HCT116 (cell line): ENCODE results near the gene ITPR1. TPM values are rescaled to one million over a fixed set of nuclear protein-coding genes. Genes with fewer than 3 reads are reported as not detected.

Experiments
- ATAC-seq: fragments of 200-7000 bp; cut with Tn5 transposase; 2 replicates; pipeline ENCODE4 v1.9.1; 2020; ENCODE audit warnings: mild to moderate bottlenecking, moderate library complexity
- BruUV-seq: library from RNA; stranded (reverse); fragments of 400-500 nt; replicated peaks from 2 replicates; lab custom pipeline; 2021; lab: Mats Ljungman, UMichigan
- CTCF ChIA-PET: fragments of 300-600 bp; sonication (Branson Sonifier 250); formaldehyde crosslinking; loops from one replicate; lab custom pipeline; 2021; ENCODE audit warnings: antibody characterized with exemption; lab: Charles Lee
- POLR2A ChIA-PET: fragments of 300-600, 350-600 bp; sonication (Branson Sonifier 250); formaldehyde crosslinking; loops from one replicate; lab custom pipeline; 2021; ENCODE audit warnings: antibody characterized with exemption; lab: Charles Lee
- RAD21 ChIA-PET, 2 experiments: fragments of 300-600 bp; sonication (Branson Sonifier 250); formaldehyde crosslinking; loops; one replicate each; lab custom pipeline; 2023; ENCODE audit warnings: low total read pairs in 2 of 2; ENCODE audit not compliant: uncharacterized antibody in 2 of 2, unreplicated experiment in 2 of 2, low non-redundant PET in 1 of 2; lab: Charles Lee
- DNase-seq: peaks from one replicate; pipeline ENCODE4 v3.0.0-alpha.2; 2010; ENCODE audit warnings: low read depth, low spot score
- H2AFZ ChIP-seq: fragments of 200-600 bp; shearing (Covaris generic), sonication (generic); 2 replicates; pipeline ENCODE4 v1.6.1; 2017; ENCODE audit warnings: low read depth, mixed run types, mixed read lengths, antibody characterized with exemption, low read length; ENCODE audit not compliant: poor library complexity, severe bottlenecking
- H3K27ac ChIP-seq: 2 replicates; pipeline ENCODE4 v1.5.1; 2012; ENCODE audit warnings: low read depth, low read length
- H3K27me3 ChIP-seq: fragments of 200-600 bp; sonication (generic); 2 replicates; pipeline ENCODE4 v1.6.1; 2016; ENCODE audit warnings: mixed run types, low read length, mixed read lengths; ENCODE audit not compliant: insufficient read depth
- H3K36me3 ChIP-seq, 2 experiments: fragments of 200-500 bp in 1 of 2; fragments of 200-600 bp in 1 of 2; sonication (Bioruptor generic) in 1 of 2; sonication (generic) in 1 of 2; 2 replicates each; pipeline versions ENCODE4 v1.5.1 to v1.6.1; 2014 to 2016; ENCODE audit warnings: low read length in 2 of 2, inconsistent platforms in 1 of 2, mixed read lengths in 1 of 2, mixed run types in 1 of 2; ENCODE audit not compliant: insufficient read depth in 2 of 2, control insufficient read depth in 1 of 2
- H3K4me1 ChIP-seq, 2 experiments: fragments of 200-600 bp in 1 of 2; sonication (generic) in 1 of 2; 2 replicates each; pipeline versions ENCODE4 v1.5.1 to v1.6.1; 2012 to 2017; ENCODE audit warnings: low read length in 2 of 2, inconsistent platforms in 1 of 2, mild to moderate bottlenecking in 1 of 2, mixed read lengths in 1 of 2, mixed run types in 1 of 2, moderate library complexity in 1 of 2; ENCODE audit not compliant: insufficient read depth in 2 of 2, control insufficient read depth in 1 of 2
- H3K4me2 ChIP-seq: fragments of 200-600 bp; sonication (generic); 2 replicates; pipeline ENCODE4 v1.6.1; 2017; ENCODE audit warnings: mixed run types, low read length, mixed read lengths
- H3K4me3 ChIP-seq, 2 experiments: fragments of 200-600 bp in 1 of 2; sonication (generic) in 1 of 2; replicated peaks in 1 of 2; 2 replicates each; pipeline ENCODE4 v1.5.1; 2011 to 2016; ENCODE audit warnings: low read length in 2 of 2, control low read depth in 1 of 2, low read depth in 1 of 2, mild to moderate bottlenecking in 1 of 2, mixed read lengths in 1 of 2, mixed run types in 1 of 2
- H3K79me2 ChIP-seq: fragments of 200-600 bp; sonication (generic); 2 replicates; pipeline ENCODE4 v1.6.1; 2017; ENCODE audit warnings: mild to moderate bottlenecking, mixed run types, low read length, moderate library complexity, mixed read lengths; ENCODE audit not compliant: insufficient read depth
- H3K9ac ChIP-seq: fragments of 200-600 bp; sonication (generic); 2 replicates; pipeline ENCODE4 v1.6.1; 2016; ENCODE audit warnings: low read length, mixed read lengths
- H3K9me2 ChIP-seq: fragments of 200-600 bp; sonication (generic), shearing (Covaris generic); 2 replicates; pipeline ENCODE4 v1.6.1; 2017; ENCODE audit warnings: mixed run types, mild to moderate bottlenecking, moderate library complexity; ENCODE audit not compliant: insufficient read depth
- H3K9me3 ChIP-seq, 2 experiments: fragments of 200-500 bp in 1 of 2; fragments of 200-600 bp in 1 of 2; sonication (Bioruptor generic) in 1 of 2; sonication (generic) in 1 of 2; 2 replicates each; pipeline ENCODE4 v1.6.1; 2014 to 2017; ENCODE audit warnings: low read length in 2 of 2, mixed read lengths in 2 of 2, inconsistent platforms in 1 of 2, low read depth in 1 of 2, mild to moderate bottlenecking in 1 of 2, mixed run types in 1 of 2, moderate library complexity in 1 of 2; ENCODE audit not compliant: control insufficient read depth in 1 of 2, insufficient read depth in 1 of 2
- H4K20me1 ChIP-seq: fragments of 200-600 bp; sonication (generic), shearing (Covaris generic); 2 replicates; pipeline ENCODE4 v1.6.1; 2017; ENCODE audit warnings: mixed run types, mild to moderate bottlenecking, moderate library complexity; ENCODE audit not compliant: insufficient read depth
- CBX3 ChIP-seq: IDR thresholded peaks from 2 replicates; pipeline ENCODE4 v1.6.1; 2012; ENCODE audit warnings: low read depth
- EGR1 ChIP-seq: IDR thresholded peaks from 2 replicates; pipeline ENCODE4 v1.6.1; 2012; ENCODE audit warnings: low read depth
- EZH2 ChIP-seq: fragments of 200-600 bp; sonication (generic); IDR thresholded peaks from 2 replicates; pipeline ENCODE4 v1.6.1; 2017; ENCODE audit warnings: antibody characterized with exemption, mixed run types
- EZH2phosphoT487 ChIP-seq: fragments of 200-600 bp; IDR thresholded peaks from 2 replicates; pipeline ENCODE4 v1.6.1; 2018; ENCODE audit warnings: antibody characterized with exemption, borderline replicate concordance
- FOSL1 ChIP-seq: IDR thresholded peaks from 2 replicates; pipeline ENCODE4 v1.6.1; 2012; ENCODE audit warnings: low read depth
- SRF ChIP-seq: IDR thresholded peaks from 2 replicates; pipeline ENCODE4 v1.6.1; 2012; ENCODE audit warnings: low read depth
- TCF7L2 ChIP-seq: IDR thresholded peaks from 2 replicates; pipeline ENCODE4 v1.7.0; 2011; ENCODE audit warnings: borderline replicate concordance, inconsistent platforms; ENCODE audit not compliant: insufficient read depth, insufficient read length; ENCODE audit errors: extremely low read depth
- YY1 ChIP-seq: IDR thresholded peaks from 2 replicates; pipeline ENCODE4 v1.6.1; 2011; ENCODE audit warnings: low read length, low read depth, moderate library complexity, mild to moderate bottlenecking; ENCODE audit not compliant: insufficient replicate concordance; ENCODE audit errors: extremely low read depth
- ZFX ChIP-seq: fragments of 450-650 bp; IDR thresholded peaks from 2 replicates; pipeline ENCODE4 v1.6.1; 2017
- intact Hi-C: fragments of 100-400 bp; cut with micrococcal nuclease; formaldehyde crosslinking; loops from 2 replicates; pipeline ENCODE4 v1.10.0; 2022
- total RNA-seq: library from RNA; stranded (reverse); gene quantifications from one replicate; pipeline ENCODE4 v1.2.1, GENCODE V29; 2021; ENCODE audit not compliant: unreplicated experiment
- TF ChIP-seq, protein P1 (sequence below): IDR thresholded peaks from 2 replicates; pipeline ENCODE4 v1.6.1; 2012; ENCODE audit warnings: low read depth
- TF ChIP-seq, protein P2 (sequence below), 3 experiments: fragments of 200-600 bp in 1 of 3; sonication (generic) in 1 of 3; IDR thresholded peaks in 2 of 3; conservative IDR thresholded peaks in 1 of 3; 2 replicates each; pipeline ENCODE4 v1.5.1; 2012 to 2017; ENCODE audit warnings: low read depth in 2 of 3, low read length in 2 of 3, antibody characterized with exemption in 1 of 3, borderline replicate concordance in 1 of 3, control low read depth in 1 of 3, mild to moderate bottlenecking in 1 of 3, mixed read lengths in 1 of 3, mixed run types in 1 of 3, moderate library complexity in 1 of 3; ENCODE audit not compliant: insufficient read depth in 1 of 3

ITPR1 gene
- total RNA-seq, 1 experiment from 2014 or later = 9.2 TPM

DNA sequence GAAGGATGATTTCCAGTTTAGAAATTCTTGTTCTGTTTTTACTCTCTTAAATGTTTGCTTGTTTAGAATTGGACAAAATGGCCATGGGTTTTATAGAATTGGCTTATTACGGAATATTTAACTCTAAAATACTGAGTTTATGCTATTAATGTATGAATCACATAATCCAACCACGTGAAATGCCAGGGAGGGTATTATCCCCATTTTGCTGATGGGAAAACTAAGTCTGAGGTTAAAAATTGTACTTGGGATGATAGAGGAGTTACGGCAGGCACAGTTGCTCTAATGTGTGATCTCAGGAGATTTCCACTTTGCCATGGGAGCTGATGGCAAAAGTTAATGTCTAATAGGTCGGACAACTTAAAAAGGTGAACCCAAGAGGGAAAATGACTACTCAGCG lies 194.4 kb downstream of the ITPR1 start (continued):
- TF ChIP-seq, protein P1, sequence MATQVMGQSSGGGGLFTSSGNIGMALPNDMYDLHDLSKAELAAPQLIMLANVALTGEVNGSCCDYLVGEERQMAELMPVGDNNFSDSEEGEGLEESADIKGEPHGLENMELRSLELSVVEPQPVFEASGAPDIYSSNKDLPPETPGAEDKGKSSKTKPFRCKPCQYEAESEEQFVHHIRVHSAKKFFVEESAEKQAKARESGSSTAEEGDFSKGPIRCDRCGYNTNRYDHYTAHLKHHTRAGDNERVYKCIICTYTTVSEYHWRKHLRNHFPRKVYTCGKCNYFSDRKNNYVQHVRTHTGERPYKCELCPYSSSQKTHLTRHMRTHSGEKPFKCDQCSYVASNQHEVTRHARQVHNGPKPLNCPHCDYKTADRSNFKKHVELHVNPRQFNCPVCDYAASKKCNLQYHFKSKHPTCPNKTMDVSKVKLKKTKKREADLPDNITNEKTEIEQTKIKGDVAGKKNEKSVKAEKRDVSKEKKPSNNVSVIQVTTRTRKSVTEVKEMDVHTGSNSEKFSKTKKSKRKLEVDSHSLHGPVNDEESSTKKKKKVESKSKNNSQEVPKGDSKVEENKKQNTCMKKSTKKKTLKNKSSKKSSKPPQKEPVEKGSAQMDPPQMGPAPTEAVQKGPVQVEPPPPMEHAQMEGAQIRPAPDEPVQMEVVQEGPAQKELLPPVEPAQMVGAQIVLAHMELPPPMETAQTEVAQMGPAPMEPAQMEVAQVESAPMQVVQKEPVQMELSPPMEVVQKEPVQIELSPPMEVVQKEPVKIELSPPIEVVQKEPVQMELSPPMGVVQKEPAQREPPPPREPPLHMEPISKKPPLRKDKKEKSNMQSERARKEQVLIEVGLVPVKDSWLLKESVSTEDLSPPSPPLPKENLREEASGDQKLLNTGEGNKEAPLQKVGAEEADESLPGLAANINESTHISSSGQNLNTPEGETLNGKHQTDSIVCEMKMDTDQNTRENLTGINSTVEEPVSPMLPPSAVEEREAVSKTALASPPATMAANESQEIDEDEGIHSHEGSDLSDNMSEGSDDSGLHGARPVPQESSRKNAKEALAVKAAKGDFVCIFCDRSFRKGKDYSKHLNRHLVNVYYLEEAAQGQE = no peak
- no peak for TF ChIP-seq ZFX

DNA sequence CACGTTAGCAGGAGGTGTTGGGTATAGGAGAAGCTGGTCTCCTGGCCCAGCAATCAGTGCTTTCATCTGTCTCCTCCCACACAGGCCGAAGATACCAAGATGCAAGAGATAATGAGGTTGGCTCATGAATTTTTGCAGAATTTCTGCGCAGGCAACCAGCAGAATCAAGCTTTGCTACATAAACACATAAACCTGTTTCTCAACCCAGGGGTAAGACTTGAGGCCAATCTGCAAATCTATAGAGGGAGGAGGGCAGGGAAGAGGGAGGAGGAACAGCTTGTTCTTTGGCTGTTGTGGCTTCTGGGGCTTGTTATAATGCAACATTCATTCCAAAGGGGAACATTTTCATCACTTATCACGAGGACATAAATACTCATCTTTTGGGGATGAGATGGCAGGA lies 195.3 kb downstream of the ITPR1 start:
- Histone ChIP-seq H4K20me1 (no peaks in the 10 kb centered on the region), H3K4me1 (no peaks in the 10 kb centered on the region), H3K4me2 (no peak overlapping the region), H3K9me3 (no peaks in the 10 kb centered on the region; a peak in 1 of 4 replicates), H2AFZ (no peak overlapping the region), H3K4me3 (no peak overlapping the region), H3K27me3 (no peaks in the 10 kb centered on the region), H3K36me3 (no peaks in the 10 kb centered on the region), H3K79me2 (no peaks in the 10 kb centered on the region), H3K9ac (no peak overlapping the region), H3K27ac (no peak overlapping the region), H3K9me2 (no peaks in the 10 kb centered on the region)
- POLR2A ChIA-PET = no interaction called here
- ATAC-seq (no peak), DNase-seq (no peak)
- TF ChIP-seq TCF7L2 (no peak), EZH2phosphoT487 (no peak), CBX3 (no peak), EGR1 (no peak), EZH2 (no peak), SRF (no peak), YY1 (no peak), FOSL1 (no peak)
- TF ChIP-seq, protein P1 = no peak
- TF ChIP-seq, protein P2, sequence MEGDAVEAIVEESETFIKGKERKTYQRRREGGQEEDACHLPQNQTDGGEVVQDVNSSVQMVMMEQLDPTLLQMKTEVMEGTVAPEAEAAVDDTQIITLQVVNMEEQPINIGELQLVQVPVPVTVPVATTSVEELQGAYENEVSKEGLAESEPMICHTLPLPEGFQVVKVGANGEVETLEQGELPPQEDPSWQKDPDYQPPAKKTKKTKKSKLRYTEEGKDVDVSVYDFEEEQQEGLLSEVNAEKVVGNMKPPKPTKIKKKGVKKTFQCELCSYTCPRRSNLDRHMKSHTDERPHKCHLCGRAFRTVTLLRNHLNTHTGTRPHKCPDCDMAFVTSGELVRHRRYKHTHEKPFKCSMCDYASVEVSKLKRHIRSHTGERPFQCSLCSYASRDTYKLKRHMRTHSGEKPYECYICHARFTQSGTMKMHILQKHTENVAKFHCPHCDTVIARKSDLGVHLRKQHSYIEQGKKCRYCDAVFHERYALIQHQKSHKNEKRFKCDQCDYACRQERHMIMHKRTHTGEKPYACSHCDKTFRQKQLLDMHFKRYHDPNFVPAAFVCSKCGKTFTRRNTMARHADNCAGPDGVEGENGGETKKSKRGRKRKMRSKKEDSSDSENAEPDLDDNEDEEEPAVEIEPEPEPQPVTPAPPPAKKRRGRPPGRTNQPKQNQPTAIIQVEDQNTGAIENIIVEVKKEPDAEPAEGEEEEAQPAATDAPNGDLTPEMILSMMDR (IDR thresholded peaks at IDR 0.05 in 2 of 3, conservative IDR thresholded peaks at IDR 0.05 in 1 of 3; ENCODE audit: borderline replicate concordance in 1 of 3, insufficient read depth in 1 of 3, low read depth in 2 of 3, low read length in 2 of 3) = no peak
- CTCF ChIA-PET = no interaction called here
- RAD21 ChIA-PET = no interaction called here
- intact Hi-C loops = no loop called here
- no TSS peak for BruUV-seq
